OCI-LY1 (cell line): ENCODE measurements around the gene CIB2.

Source experiments
- H2AFZ ChIP-seq: fragments of 200-600 bp; sonication (generic), shearing (Covaris generic); 2 replicates; pipeline ENCODE4 v1.6.0; 2014; ENCODE audit warnings: antibody characterized with exemption, mild to moderate bottlenecking, low read length
- H3F3A ChIP-seq: fragments of 200-600 bp; sonication (generic), shearing (Covaris generic); 2 replicates; pipeline ENCODE4 v1.6.0; 2014; ENCODE audit warnings: mild to moderate bottlenecking, antibody characterized with exemption, low read length, moderate library complexity; ENCODE audit not compliant: insufficient read depth
- H3K27ac ChIP-seq: fragments of 200-600 bp; sonication (generic); 2 replicates; pipeline ENCODE4 v1.5.1; 2014; ENCODE audit warnings: low read length, mixed run types, mild to moderate bottlenecking, low read depth; ENCODE audit not compliant: poor library complexity, severe bottlenecking
- H3K27me3 ChIP-seq: fragments of 200-600 bp; sonication (generic); 2 replicates; pipeline ENCODE4 v1.6.0; 2014; ENCODE audit warnings: antibody characterized with exemption, mild to moderate bottlenecking, low read length, moderate library complexity; ENCODE audit not compliant: insufficient read depth
- H3K36me3 ChIP-seq: fragments of 200-600 bp; sonication (generic); 2 replicates; pipeline ENCODE4 v1.6.1; 2014; ENCODE audit warnings: mild to moderate bottlenecking, antibody characterized with exemption, low read length, moderate library complexity, mixed read lengths; ENCODE audit not compliant: insufficient read depth
- H3K4me1 ChIP-seq: fragments of 200-600 bp; sonication (generic); 2 replicates; pipeline ENCODE4 v1.5.1; 2014; ENCODE audit warnings: mild to moderate bottlenecking, low read length, moderate library complexity; ENCODE audit not compliant: insufficient read depth, severe bottlenecking
- H3K4me2 ChIP-seq: fragments of 200-600 bp; sonication (generic), shearing (Covaris generic); 2 replicates; pipeline ENCODE4 v1.6.1; 2014; ENCODE audit warnings: low read length
- H3K4me3 ChIP-seq: fragments of 200-600 bp; sonication (generic); 2 replicates; pipeline ENCODE4 v1.5.1; 2014; ENCODE audit warnings: low read length, low read depth, mild to moderate bottlenecking, mixed read lengths; ENCODE audit not compliant: poor library complexity, severe bottlenecking
- H3K79me2 ChIP-seq: fragments of 200-600 bp; shearing (Covaris generic); 2 replicates; pipeline ENCODE4 v1.6.1; 2016; ENCODE audit warnings: mixed run types, low read length, mixed read lengths; ENCODE audit not compliant: insufficient read depth
- H3K9ac ChIP-seq: fragments of 200-600 bp; sonication (generic), shearing (Covaris generic); 2 replicates; pipeline ENCODE4 v1.6.1; 2014; ENCODE audit warnings: mild to moderate bottlenecking, low read length, mixed read lengths
- H3K9me2 ChIP-seq: fragments of 200-600 bp; sonication (generic), shearing (Covaris generic); 2 replicates; pipeline ENCODE4 v1.6.1; 2014; ENCODE audit warnings: low read depth, mild to moderate bottlenecking, low read length, mixed read lengths
- H3K9me3 ChIP-seq: fragments of 200-600 bp; shearing (Covaris generic); 2 replicates; pipeline ENCODE4 v1.6.1; 2014; ENCODE audit warnings: low read length, mixed read lengths
- H4K20me1 ChIP-seq: fragments of 200-600 bp; sonication (generic), shearing (Covaris generic); 2 replicates; pipeline ENCODE4 v1.6.0; 2016; ENCODE audit warnings: mild to moderate bottlenecking, low read length; ENCODE audit not compliant: insufficient read depth
- CTCF ChIP-seq: fragments of 200-600 bp; sonication (generic), shearing (Covaris generic); IDR thresholded peaks from 2 replicates; pipeline ENCODE4 v1.5.1; 2017; ENCODE audit warnings: mild to moderate bottlenecking, antibody characterized with exemption, low read length, moderate library complexity, mixed read lengths
- EZH2 ChIP-seq: fragments of 200-600 bp; sonication (generic), shearing (Covaris generic); IDR thresholded peaks from 2 replicates; pipeline ENCODE4 v1.8.0; 2017; ENCODE audit warnings: borderline replicate concordance, mixed run types, mild to moderate bottlenecking, antibody characterized with exemption, low read length, moderate library complexity, mixed read lengths

CIB2 gene

GRCh38 chr15:78090422-78091063 is 40.7 kb downstream of the CIB2 start:
- no peak overlapping the region for H3K27ac ChIP-seq
- TF ChIP-seq EZH2 = no peak
- TF ChIP-seq CTCF = no peak
- H3K4me2 ChIP-seq = no peak overlapping the region
- H3K36me3 ChIP-seq = no peaks in the 10 kb centered on the region
- H3K4me3 ChIP-seq = no peak overlapping the region
- no peak overlapping the region for H2AFZ ChIP-seq
- H3K9me3 ChIP-seq = no peaks in the 10 kb centered on the region
- no peaks in the 10 kb centered on the region for H4K20me1 ChIP-seq
- H3K79me2 ChIP-seq = no peaks in the 10 kb centered on the region
- H3K4me1 ChIP-seq = no peaks in the 10 kb centered on the region
- H3K9me2 ChIP-seq = no peaks in the 10 kb centered on the region
- no peaks in the 10 kb centered on the region for H3F3A ChIP-seq
- no peak overlapping the region for H3K9ac ChIP-seq
- peaks cover 3% of the 10 kb centered on the region; the same call in 1 of the 2 replicates for H3K27me3 ChIP-seq

GRCh38 chr15:78088773-78089080 is 42.5 kb downstream of the CIB2 start:
- TF ChIP-seq EZH2 (no peak), CTCF (no peak)
- no peaks in the 10 kb centered on the region for H3K36me3 ChIP-seq
- no peaks in the 10 kb centered on the region for H4K20me1 ChIP-seq
- no peak overlapping the region for H3K27ac ChIP-seq
- H3K9me3 ChIP-seq = no peaks in the 10 kb centered on the region
- H3K4me2 ChIP-seq = no peak overlapping the region
- H3K4me1 ChIP-seq = peaks cover 10% of the 10 kb centered on the region
- no peaks in the 10 kb centered on the region for H3K9me2 ChIP-seq
- no peak overlapping the region for H2AFZ ChIP-seq
- no peaks in the 10 kb centered on the region for H3F3A ChIP-seq
- H3K27me3 ChIP-seq = no peaks in the 10 kb centered on the region; the same call in 1 of the 2 replicates
- no peaks in the 10 kb centered on the region for H3K79me2 ChIP-seq
- H3K4me3 ChIP-seq = no peak overlapping the region
- no peak overlapping the region for H3K9ac ChIP-seq

- H3K27me3 ChIP-seq = no peaks in the 10 kb centered on the region; the same call in 1 of the 2 replicates
- H4K20me1 ChIP-seq = no peaks in the 10 kb centered on the region
- H3F3A ChIP-seq = no peaks in the 10 kb centered on the region
- no peaks in the 10 kb centered on the region for H3K9me3 ChIP-seq
- TF ChIP-seq EZH2 (no peak), CTCF (no peak)
- no peak overlapping the region for H3K4me3 ChIP-seq
- no peaks in the 10 kb centered on the region for H3K36me3 ChIP-seq
- H3K4me1 ChIP-seq = peaks cover 13% of the 10 kb centered on the region
- no peak overlapping the region for H2AFZ ChIP-seq
- no peaks in the 10 kb centered on the region for H3K9me2 ChIP-seq
- H3K79me2 ChIP-seq = no peaks in the 10 kb centered on the region
- no peak overlapping the region for H3K9ac ChIP-seq
- no peak overlapping the region for H3K27ac ChIP-seq
- no peak overlapping the region for H3K4me2 ChIP-seq
Measured at GRCh38 chr15:78087951-78088772, 43.1 kb downstream of the CIB2 start.
